Cortex of kidney (tissue), 1 donor: ENCODE measurements around the gene FAM187B.
"Not testable (repeated sequence)": the region's sequence is repeated elsewhere in the genome, so short reads cannot be mapped to it uniquely, and the experiment has no call there.

Experiments used
- DNase-seq: peaks from one replicate; lab custom pipeline; 2025; lab: John Stamatoyannopoulos, UW

Gene FAM187B

DNA sequence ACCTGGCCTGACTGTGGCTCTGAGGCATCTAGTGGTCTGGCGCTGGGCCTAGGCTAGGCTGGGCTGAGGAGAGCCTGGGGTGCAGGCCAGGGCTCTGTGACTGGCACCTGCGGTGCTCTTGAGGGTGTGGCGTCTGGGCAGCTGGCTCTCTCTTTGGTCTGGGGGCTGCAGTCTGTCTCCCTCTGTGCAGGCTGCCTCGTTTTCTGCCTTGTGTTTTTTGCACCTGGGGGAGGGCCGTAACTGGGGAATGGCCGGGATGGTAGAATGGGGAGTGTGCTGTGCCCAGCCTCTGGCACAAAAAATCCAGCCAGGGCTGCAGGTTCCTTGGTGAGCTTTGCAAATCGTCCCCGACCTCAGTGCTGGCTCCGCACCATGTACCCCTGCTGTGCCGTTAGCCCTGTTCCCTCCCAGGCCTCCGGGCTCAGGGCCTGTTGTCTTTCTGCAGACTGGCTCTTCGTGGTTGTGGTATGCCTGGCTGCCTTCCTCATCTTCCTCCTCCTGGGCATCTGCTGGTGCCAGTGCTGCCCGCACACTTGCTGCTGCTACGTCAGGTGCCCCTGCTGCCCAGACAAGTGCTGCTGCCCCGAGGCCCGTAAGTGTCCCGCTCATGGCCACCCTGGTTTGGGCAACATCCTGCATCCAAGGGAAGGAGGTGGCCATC, 33.7 kb upstream of the FAM187B start:
- DNase-seq, result no peak

DNA sequence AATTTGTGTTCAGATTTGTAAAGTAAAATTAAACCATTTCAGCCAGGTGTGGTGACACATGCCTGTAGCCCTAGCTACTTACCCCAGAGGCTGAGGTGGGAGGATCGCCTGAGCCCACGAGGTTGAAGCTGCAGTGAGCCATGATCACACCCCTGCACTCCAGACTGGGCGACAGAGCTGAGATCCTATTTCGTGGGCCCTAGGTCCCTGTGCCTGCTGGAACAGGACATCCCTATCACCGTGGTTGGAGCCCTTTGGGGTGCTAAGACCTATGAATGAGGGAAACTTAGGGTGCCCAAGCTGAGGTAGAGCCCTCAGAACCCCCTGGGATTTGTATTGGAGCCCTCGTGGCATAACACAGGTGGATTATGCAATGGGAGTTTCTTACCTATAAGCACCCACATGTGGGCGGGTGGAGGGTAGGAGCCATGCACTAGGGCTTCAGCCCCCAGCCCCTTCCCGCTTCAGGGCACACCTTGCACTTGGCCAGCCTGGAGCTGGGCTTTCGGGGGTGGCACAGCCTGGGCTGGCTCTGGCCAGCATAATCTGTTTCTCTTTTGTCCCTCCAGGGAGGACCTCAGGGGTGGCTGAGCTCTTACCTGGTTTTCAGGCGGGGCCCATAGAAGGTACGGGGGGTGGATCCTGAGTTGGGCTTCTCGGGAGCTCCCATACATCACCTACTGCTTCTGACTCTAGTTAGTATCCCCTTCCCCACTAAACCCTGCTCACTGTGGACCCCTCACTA, 33.0 kb upstream of the FAM187B start:
- DNase-seq, result no peak

DNA sequence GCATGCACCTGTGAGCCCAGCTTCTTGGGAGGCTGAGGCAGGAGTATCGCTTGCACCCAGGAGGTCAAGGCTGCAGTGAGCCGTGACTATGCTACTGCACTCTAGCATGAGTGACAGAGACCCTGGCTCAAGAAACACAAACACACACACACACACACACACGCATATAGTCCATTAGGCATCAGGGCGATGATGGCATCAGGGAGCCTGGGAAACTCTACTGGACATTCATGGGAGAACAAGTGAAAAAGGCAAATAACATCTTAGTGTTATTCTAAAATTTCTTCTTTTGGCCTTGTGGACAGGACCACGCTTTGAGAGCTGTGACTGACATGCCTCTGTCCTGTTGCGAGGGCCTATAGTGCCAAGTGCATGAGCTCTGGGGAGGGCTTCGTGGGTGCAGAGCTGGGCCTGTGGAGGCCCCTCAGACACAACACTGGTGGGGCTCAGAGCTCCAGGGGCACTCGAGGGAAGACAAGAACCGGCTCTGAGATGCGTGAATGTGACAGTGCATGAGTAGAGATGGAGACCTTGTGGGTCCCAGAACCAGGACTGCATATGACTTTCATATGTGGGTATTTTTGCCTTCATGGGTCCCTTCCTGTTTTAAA, 32.3 kb upstream of the FAM187B start:
- no peak for DNase-seq

DNA sequence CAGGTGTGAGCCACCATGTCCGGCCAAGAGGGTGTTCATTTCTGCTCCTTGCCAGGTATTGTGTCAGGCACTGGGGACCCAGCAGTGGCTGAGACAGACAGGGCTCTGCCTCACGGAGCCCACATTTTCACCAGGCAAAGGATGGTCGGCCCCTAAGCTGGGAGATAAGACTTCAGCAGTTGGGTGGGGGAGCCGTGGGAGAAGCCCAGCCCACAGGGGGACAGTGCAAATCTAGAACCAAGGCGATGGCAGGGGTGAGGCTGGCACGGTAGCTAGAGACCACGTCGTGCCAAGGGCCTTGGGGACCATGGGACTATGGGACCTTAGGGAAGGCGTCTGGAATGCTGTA, 28.5 kb upstream of the FAM187B start:
- DNase-seq, result no peak

DNA sequence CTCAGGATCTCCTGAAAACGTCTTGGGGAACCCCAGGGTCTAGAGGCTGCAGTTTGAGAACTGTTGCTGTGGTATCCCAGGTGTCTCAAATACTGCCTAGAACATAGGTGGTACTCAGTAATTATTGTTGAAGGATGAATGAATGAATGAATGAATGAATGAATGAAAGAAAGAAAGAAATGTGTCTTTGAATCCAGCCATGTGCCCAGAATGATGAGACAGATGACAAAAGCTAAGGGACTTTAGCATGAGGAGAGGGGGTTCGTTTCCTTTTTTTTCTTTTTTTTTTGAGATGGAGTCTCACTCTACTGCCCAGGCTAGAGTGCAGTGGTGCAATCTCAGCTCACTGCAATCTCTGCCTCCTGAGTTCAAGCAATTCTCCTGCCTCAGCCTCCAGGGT, 28.0 kb upstream of the FAM187B start:
- no peak for DNase-seq

DNA sequence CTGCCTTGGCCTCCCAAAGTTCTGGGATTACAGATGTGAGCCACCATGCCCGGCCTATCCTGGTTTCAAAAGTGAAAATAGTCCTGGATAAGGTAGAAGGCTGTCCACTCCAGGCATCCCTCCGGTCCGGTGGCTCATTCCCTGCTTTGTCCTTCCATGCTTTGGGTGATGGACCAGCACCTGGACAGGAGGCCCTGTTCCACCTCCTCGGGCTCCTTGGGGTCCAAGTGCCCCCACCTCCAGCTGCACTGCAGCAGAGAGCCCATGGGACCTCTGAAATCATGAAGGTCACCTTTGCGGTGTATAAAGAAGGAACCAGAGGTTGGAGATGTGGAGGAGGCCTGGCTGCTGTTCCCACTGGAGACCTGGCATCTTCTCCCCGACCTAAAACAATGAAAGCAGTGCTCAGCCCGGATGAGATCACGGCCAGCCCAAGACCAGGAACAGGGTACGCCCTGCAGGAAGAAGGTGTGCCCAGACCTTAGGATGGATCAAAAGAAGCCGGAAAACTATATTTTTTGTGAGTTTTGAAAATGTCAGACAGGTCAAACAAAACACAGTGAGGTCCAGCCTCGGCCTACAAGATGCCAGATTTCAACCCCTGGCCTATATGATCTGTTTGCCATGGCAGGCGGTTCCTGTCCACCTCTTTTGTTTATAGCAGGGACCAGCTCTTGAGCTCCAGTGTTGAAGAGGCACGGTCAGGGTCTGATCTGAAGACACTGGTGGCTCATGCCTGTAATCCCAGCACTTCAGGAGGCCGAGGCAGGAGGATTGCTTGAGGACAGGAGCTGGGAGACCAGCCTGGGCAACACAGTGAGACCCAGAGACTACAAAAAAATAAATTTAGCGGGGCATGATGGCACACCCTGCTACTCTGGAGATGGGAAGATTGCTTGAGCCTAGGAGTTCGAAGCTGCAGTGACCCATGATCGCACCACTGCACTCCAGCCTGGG, 26.1 kb upstream of the FAM187B start:
- no peak for DNase-seq

DNA sequence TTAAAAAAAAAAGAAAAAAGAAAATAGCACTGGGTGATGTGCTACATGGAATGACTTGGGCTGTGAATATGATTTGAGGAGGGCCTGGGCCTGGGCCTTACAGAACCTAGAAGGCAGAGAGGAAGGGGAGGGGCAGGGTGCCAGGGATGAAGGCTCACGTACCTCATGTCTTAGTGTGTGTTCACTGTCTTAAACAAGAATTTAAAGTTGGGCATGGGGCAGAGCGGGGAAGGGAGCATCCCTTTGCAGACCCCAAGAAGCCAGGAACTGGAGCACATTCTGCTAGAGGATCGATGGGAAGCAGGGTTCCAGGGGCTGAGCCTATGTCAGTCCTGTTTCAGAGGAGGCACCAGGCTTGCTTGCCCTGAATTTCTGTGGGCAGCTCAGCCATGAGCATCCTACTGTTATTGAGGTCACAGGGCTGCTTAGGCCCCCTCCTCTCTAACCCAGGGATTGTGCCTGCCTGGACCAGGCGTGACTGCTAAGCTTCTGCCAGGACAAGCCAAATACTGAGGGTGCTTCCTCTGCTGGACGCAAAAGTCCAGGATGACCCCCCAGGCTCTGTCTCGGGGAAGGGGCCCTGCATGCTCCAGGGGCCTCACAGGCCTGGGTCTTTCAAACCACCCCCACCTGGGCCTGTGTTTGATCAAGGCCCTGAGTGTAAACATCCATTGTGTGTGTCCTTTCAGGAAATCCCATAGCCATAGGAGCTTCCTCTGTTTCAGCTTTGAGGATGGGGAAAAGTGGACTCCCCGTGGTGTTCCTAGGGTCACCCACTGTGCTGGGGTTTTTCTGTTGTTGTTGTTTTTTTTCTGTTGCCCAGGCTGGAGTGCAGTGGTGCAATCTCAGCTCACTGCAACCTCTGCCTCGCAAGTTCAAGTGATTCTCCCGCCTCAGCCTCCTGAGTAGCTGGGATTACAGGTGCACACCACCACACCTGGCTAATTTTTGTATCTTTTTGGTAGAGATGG, 25.1 kb upstream of the FAM187B start:
- DNase-seq, result no peak

DNA sequence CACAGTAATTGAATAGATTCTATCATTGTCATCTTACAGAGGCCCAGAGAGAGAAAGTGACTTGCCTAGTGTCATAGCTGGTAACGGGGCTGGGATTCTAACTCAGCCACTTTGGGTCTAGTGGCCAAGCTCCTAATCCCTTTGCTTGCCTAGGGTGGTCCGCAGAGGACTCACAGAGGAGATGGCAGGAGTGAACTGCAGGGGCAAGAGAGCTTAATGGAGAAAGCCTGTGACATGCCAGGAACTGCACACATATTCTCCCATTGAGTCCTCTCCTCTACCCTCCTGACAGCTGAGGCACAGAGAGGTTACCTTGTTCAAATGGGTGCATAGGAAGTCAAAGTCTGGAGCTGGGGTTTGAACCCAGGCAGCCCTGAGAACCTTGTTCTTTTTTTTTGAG, 22.9 kb upstream of the FAM187B start:
- no peak for DNase-seq

DNA sequence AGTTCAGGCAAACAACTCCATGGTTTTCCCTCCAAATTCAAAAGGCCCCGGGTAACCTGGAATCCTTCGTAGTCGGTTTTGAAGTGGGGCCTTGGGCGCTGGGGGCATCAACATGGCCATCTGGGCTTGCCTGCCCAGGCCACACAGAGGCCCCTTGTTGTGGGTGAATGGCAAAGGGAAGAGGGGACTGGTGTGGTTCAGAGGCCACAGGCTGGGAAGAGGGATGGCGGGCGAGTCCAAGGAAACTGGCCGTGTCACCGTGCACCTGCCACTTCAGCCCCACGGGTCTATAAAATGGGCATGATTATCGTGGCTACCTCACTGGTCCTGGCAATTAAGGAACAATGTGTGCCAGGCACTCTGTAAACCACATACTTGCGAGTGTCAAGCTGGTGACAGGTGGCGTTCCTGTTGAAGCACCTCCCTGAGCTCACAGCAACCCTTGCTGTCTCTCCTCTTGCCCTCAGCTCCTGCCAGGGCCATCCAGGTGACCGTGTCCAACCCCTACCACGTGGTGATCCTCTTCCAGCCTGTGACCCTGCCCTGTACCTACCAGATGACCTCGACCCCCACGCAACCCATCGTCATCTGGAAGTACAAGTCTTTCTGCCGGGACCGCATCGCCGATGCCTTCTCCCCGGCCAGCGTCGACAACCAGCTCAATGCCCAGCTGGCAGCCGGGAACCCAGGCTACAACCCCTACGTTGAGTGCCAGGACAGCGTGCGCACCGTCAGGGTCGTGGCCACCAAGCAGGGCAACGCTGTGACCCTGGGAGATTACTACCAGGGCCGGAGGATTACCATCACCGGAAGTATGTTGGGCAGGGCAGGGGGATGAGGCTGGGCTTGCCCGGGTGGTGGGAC, 21.5 kb upstream of the FAM187B start:
- DNase-seq, result no peak

DNA sequence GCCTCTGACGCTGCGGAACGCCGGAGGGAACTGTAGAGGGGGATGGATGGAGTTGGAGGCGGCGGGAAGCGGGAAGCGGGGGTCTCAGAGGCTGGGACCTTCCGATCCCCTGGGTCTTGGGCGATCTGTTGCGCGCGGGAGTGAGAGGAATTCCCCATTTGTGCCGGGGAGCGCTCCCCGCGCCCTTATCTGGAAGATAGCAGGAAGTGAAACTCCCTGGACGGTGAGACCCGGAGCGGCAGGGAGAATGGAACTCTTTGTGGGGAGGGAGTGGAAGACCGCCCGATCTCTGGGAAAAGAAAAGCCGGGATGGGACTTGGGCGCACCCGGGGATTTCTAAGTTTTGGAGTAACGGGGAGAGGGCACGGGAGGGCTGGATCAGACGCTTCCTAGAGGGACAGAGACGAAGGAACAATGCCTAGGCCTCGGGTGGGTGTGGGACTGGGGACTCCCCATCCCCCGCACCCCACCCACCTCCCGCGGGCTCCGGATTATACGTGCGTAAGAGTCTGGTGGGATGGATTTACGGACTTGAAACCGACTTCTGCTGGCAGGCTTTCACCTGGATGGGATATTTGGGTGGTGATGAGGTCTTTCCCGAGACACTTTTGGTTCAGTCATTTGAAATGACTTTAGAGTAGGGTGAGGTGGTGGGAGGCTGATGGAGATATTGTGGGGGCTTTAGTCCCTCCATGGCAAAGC, 20.8 kb upstream of the FAM187B start:
- no peak for DNase-seq

DNA sequence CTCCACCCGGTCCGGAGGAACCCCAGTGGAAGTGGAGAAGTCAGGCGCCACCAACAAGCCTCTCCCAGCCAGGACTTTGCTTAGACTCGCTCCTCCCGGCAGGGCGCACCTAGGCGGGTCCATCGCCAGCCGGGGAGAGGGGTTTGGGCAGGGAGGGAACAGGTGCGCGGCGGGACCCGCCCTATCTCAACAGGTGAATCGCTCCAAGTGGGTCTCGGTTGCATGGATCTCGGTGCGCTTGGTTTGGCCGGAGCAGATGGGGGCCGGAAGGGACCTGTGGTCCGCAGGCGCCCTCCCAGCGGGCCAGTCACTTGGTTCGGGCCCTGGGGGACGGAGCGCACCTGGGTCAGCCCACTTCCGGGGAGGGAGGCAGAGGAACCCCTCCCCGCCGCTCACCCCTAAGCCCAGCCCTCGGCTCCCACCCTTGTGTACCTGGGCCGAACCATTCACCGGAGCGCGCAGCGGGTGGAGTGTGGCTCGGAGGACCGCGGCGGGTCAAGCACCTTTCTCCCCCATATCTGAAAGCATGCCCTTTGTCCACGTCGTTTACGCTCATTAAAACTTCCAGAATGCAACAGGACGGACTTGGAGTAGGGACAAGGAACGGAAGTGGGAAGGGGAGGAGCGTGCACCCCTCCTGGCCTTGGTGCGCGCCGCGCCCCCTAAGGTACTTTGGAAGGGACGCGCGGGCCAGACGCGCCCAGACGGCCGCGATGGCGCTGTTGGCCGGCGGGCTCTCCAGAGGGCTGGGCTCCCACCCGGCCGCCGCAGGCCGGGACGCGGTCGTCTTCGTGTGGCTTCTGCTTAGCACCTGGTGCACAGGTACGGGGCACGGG, 20.0 kb upstream of the FAM187B start, which contains the start of gene LSR:
Gene LSR, plus strand, starts transcription at position 693 of the 836 bp plus-strand sequence. Its CDS starts 21 bp downstream, at position 714.
- no peak for DNase-seq

DNA sequence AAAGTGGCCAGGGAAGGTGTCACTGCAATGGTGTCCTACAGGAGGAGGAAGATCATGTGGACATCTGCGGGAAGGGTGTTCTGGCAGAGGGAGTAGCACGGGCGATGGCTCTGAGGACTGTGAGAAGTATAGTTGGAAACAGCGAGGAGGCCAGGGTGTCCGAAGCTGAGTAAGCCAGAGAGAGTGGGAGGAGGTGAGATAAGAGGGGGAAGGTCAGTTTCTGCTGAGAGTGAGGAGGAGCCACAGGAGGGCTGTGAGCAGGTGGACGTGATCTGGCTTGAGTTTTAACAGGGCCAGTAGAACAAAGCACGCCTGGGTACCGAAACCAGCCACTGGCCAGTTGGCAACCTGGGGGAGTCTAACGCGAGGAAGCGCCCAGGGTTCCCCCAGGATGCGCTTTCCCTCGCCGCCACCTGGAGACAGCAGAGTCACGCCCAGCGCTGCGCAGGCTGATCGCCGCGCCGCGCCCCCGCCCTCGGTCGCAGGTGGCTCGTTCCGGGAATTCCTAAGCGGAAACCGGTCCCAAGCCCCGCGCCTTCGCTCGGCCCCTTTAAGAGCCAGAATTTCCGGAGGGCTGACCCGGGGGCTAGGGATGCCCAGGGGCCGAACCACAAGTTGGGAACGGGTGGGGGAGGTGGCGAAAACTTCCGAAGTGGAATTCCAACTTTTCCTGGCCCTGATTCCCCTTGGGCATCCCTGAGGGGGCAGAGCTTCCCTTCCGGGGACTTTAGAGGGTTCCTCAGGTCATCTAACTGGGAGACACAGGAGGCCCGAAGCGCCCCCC, 19.2 kb upstream of the FAM187B start:
- DNase-seq, result no peak

DNA sequence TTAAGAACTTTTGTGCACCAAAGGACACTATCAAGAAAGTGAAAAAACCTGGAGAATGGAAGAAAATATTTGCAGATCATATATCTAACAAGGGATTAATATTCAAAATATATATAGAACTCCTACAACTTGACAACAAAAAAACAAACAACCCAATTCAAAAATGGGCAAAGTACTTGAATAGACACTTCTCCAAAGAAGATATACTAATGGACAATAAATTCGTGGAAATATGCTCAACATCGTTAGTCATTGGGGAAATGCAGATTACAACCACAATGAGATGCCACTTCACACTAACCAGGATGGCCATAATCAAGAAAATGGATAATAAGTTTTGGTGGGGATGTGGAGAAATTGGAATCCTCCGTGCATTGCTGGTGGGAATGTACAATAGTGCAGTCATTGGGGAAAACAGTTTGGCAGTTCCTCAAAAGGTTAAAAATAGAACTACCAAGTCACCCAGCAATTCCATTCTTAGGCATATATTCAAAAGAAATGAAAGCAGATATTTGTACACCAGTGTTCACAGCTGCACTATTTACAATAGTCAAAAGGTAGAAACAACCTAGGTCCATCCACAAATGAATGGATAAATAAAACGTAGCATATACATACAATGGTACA, 18.0 kb upstream of the FAM187B start:
- DNase-seq, result no peak

DNA sequence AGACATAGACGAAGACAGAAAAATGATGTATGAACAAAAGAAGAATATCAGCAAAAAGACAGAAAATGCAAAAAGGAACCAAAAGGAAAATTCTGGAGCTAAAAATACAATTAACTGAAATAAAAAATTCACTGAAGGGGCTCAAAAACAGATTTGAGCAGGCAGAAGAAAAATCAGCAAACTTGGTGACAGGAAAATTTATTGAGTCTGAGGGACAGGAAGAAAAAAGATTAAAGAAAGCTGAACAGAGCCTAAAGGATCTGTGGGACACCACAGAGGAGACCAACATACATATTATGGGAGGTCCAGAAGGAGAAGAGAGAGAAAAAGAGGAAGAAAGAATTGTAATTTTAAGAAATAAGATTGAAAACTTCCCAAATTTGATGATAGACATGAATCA, 12.9 kb upstream of the FAM187B start:
- no peak for DNase-seq

DNA sequence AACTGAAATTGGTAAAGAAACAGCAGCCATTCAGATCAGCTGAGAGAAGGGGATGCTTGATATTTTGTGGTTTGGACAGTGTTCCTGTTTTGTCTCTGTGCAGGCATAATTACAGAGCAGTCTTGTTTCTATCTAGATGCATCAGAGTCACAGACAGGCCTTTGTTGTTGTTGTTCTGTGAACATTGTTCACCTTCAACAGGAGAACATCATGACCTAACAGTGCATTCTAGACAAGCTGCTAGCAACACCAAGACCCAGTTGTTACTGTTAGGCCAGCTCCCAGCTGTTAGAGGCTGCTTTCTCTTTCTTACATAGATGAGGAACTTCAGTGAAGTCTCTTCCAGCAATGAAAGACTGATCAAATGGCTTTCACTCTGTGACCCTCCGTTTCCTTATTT, 11.8 kb upstream of the FAM187B start:
- no peak for DNase-seq

DNA sequence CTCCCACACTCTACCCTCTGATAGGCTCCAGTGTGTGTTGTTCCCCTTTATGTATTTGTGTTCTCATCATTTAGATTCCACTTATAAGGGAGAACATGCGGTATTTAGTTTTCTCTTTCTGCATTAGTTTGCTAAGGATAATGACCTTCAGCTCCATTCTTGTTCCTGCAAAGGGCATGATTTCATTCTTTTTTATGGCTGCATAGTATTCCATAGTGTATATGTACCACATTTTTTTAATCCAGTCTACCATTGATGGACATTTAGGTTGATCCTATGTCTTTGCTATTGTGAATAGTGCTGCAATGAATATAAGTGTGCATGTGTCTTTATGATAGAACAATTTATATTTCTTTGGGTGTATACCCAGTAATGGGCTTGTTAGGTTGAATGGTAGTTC, 11.1 kb upstream of the FAM187B start:
- not testable (repeated sequence) for DNase-seq
